Measurements from ENCODE around the gene ZNF668.

ZNF668 gene

DNA sequence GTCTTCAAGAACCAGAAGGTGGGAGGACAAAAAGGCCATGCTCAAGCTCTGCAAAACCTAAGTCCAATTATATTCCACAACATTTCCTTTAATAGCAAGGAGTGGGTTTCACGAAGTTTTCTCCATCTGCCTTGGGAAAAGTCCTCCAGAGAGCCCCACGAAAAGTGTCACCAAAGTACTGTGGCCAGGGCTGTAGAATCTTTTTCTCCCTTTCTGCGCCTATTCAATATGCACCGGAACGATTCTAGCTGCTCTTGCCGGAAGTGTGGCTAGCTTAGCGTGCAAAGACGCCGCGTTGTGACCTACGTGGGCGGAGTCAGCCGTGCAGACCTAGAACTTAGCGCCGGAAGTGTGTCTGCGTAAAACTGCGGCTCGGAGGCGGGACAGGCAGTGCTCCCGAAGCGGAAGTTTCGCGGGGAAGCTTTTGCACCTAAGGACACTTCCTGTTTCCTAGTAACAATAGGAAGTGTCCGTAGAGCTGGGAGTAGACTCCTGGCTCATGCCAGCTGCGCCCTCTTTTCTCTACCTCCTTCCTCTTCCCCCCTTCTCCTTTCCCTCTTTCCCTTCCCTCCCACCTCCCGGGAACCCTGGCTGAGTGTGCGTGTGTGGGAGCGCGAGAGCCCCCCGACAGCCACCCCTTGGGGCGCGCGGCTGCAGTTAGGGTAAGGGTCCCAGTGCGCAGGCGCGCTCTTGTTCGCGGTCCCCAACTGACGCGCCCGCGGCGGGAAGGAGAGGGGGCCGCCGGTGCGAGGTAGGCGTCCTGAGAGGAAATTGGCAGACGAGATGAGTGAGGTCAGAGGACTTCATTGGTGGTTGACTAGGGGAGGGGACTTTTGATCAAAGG, at the start of gene ZNF668, which contains the start of gene ZNF646:
Gene ZNF668, minus strand, starts transcription at position 271 of the 844 bp plus-strand sequence. CDS start 9,781 bp downstream, outside the sequence.
Gene ZNF646, plus strand, starts transcription at position 453 of the 844 bp plus-strand sequence. CDS start 1,903 bp downstream, outside the sequence.
- no peaks in the 10 kb centered on the region for H3K27me3 Mint-ChIP-seq
- peaks cover 47% of the 10 kb centered on the region for H3K4me1 Mint-ChIP-seq (ENCODE audit: low read depth)
- peak within 1 kb of the TSS; percentile 96 for H3K27ac Mint-ChIP-seq
- H3K36me3 Mint-ChIP-seq (ENCODE audit: low read depth) = peaks cover 66% of the 10 kb centered on the region
- DNase-seq = peak; percentile 94
- peak within 1 kb of the TSS; percentile 88 for H3K4me3 Mint-ChIP-seq
- no peaks in the 10 kb centered on the region for H3K9me3 Mint-ChIP-seq

DNA sequence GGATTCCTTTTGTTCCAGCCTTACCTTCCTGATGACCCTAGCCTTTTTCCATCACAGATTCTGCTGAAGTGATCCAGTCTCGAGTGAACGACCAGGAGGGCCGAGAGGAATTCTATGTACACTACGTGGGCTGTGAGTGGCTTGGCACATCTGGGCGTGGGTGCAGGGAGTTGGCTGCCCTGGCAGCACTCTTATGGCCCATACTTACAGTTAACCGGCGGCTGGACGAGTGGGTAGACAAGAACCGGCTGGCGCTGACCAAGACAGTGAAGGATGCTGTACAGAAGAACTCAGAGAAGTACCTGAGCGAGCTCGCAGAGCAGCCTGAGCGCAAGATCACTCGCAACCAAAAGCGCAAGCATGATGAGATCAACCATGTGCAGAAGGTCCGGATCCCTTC, 46.1 kb upstream of the ZNF668 start:
- DNase-seq = no peak
- H3K4me3 Mint-ChIP-seq = no peak overlapping the region
- peaks cover 68% of the 10 kb centered on the region for H3K36me3 Mint-ChIP-seq (ENCODE audit: low read depth)
- peak overlapping the region; percentile 59 for H3K27ac Mint-ChIP-seq
- H3K4me1 Mint-ChIP-seq (ENCODE audit: low read depth) = peaks cover 21% of the 10 kb centered on the region
- no peaks in the 10 kb centered on the region for H3K9me3 Mint-ChIP-seq
- no peaks in the 10 kb centered on the region for H3K27me3 Mint-ChIP-seq

DNA sequence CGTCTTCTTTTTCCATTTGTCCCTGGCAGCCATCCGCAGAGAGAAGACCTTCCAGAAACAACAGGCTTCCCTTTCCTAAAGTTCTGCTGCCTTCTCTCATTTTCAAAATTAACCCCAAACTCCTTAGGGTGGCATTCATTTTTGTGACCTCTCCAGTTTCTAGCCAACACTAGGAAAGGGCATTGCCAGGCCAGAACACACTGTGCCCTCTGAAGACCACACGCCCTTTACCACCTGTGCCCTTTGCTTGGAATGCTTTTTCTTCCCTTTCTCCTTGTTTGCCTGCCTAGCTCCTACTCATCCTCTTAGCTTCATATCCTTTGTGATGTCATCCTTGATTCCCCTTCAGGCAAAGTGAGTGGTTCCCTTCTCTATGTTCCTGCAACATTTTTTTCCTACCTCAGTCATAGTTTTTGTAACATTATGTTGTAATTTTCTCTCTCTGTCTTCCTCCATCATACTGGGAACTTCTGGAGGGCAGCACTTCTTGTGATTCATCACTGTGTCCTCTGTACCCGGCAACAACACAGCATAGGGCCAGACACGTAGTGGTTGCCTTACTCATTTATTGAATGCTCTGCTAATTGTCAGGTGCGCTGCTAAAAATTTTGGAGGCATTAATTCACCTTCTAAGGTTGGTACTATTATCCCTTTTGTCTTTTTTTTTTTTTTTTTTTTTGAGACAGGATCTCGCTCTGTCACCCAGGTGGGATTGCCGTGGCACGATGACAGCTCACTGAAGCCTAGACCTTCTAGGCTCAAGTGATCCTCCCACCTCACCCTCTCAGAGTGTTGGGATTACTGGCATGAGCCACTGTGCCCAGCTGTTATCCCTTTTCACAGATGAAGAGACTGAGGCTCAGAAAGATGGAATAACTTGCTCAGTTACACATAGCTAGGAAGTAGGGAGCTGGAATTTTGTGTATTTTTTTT, 44.4 kb upstream of the ZNF668 start:
- Mint-ChIP-seq H3K36me3 (ENCODE audit: low read depth) (peaks cover 54% of the 10 kb centered on the region), H3K27me3 (no peaks in the 10 kb centered on the region), H3K4me3 (peak overlapping the region; percentile 90), H3K9me3 (no peaks in the 10 kb centered on the region), H3K4me1 (ENCODE audit: low read depth) (peaks cover 26% of the 10 kb centered on the region), H3K27ac (peak overlapping the region; percentile 87)
- DNase-seq = no peak

DNA sequence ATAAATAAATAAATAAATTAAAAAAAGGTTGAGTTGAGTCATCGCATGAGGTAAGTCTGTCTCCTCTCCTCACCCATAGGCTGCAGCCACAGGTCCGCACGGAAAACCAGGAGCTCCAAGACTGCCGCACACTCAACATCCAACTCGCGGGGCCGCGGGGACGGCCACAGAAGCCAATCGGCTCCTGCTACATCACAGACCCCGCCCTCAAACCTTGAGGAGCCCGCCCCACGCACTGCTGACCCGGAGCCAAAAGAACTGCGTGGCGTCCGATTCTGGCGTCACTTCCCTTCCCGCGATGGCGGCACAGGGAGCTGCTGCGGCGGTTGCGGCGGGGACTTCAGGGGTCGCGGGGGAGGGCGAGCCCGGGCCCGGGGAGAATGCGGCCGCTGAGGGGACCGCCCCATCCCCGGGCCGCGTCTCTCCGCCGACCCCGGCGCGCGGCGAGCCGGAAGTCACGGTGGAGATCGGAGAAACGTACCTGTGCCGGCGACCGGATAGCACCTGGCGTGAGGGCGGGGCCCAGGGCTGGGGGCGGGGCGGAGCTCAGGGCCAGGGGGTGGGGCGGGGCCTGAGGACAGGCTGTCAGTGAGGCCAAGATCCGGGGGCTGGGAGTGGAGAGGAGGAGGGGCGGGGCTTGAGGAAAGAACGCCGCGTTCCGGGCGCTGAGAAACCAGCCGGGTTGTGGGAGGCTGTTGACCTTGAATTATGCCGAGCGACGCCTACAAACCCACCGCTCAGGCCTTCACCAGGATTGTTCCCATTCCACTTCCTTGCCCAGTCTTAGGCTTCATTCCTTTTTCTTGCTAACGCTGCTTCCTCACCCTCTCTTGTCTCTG, 43.6 kb upstream of the ZNF668 start, which contains the start of gene KAT8:
Gene KAT8, plus strand, starts transcription at position 281 of the 839 bp plus-strand sequence. Its CDS starts 18 bp downstream, at position 299.
- H3K36me3 Mint-ChIP-seq (ENCODE audit: low read depth) = peaks cover 54% of the 10 kb centered on the region
- H3K27me3 Mint-ChIP-seq = no peaks in the 10 kb centered on the region
- H3K27ac Mint-ChIP-seq = peak within 1 kb of the TSS; percentile 87
- H3K4me3 Mint-ChIP-seq = peak within 1 kb of the TSS; percentile 90
- H3K9me3 Mint-ChIP-seq = no peaks in the 10 kb centered on the region
- peaks cover 26% of the 10 kb centered on the region for H3K4me1 Mint-ChIP-seq (ENCODE audit: low read depth)
- peak; percentile 97 for DNase-seq

DNA sequence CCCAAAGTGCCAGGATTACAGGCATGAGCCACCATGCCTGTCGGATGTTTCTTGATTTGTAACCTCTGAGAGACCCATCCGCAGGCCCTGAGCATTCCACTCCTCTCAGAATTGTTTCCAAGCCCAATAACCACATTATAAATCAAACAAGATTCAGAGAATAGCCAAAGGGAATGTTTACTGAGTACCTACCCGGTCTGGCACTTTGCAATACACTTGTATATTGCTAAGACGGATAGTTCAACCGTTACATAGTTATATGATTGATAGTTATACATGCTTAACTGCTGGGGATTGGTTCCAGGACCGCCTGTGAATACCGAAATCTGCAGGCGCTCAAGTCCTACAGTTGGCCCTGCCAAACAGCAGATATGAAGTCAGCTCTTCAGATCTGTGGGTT, 40.4 kb upstream of the ZNF668 start:
- no peak for DNase-seq
- no peaks in the 10 kb centered on the region for H3K27me3 Mint-ChIP-seq
- H3K36me3 Mint-ChIP-seq (ENCODE audit: low read depth) = peaks cover 57% of the 10 kb centered on the region
- peaks cover 37% of the 10 kb centered on the region for H3K4me1 Mint-ChIP-seq (ENCODE audit: low read depth)
- H3K4me3 Mint-ChIP-seq = no peak overlapping the region
- no peaks in the 10 kb centered on the region for H3K9me3 Mint-ChIP-seq
- peak overlapping the region; percentile 31 for H3K27ac Mint-ChIP-seq

DNA sequence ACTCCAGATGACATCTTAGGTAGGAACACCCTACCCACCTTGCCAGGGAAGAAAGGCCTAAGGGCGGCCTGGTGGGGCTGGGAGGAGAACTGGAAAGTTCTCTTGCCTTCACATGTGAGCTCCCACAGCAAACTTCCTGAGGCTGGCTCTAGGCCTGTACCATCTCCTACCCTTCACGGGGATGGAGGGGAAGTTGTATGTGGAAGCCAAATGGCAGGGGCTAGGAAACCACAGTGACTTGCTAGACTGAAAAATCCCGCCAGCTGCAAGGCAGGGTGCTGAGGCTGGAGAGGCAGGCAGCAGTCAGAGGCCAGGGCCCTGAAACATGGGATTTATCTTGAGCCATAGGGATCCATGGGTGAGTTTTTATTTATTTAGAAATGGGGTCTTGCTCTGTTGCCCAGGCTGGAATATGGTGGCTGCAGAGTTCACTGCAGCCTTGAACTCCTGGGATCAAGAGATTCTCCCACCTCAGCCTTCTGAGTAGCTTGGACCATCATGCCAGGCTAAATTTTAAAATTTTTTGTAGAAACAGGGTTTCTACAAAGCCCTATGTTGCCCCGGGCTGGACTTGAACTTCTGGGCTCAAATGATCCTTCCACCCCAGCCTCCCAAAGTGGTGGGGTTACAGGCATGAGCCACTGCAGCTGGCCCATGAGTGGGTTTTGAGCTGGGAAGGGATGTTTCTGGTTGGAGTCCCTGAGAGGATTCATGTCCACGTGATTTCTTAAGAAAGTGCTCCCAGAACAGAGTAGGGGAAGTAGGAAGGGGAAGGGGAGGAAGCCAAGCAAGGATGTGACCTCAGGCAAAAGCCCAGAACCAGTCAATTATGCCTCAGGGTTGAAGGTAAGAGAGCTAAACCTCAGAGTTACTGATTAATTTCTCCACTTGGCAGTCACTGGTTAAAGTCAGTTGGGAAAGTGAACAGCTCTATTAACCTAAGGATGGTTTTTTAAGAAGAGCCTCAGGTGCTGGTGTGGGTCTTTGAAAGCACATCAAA, 39.4 kb upstream of the ZNF668 start:
- peaks cover 47% of the 10 kb centered on the region for H3K36me3 Mint-ChIP-seq (ENCODE audit: low read depth)
- peak overlapping the region; percentile 76 for H3K27ac Mint-ChIP-seq
- peaks cover 33% of the 10 kb centered on the region for H3K4me1 Mint-ChIP-seq (ENCODE audit: low read depth)
- no peak for DNase-seq
- H3K27me3 Mint-ChIP-seq = no peaks in the 10 kb centered on the region
- no peaks in the 10 kb centered on the region for H3K9me3 Mint-ChIP-seq
- no peak overlapping the region for H3K4me3 Mint-ChIP-seq

DNA sequence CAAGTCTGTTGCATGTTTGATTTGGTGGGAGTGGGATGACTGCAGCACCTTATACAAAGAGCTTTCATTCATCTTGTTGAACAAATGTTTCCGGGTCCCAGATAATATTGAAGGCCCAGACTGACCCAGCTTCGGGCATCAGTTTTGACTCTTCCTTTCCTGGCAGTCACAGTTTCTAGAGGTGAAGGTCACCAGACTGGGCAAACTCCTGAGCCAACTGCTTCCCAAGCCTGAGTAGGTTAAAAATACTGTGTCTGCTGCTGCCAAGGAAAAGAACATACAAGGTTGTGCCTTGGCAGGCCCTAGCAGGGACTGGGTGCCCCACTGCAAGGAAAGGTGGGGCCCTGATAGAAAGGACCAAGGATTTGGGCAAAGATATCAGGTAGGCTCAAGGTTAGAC, 38.7 kb upstream of the ZNF668 start:
- Mint-ChIP-seq H3K4me3 (no peak overlapping the region), H3K27ac (peak overlapping the region; percentile 76), H3K9me3 (no peaks in the 10 kb centered on the region), H3K4me1 (ENCODE audit: low read depth) (peaks cover 31% of the 10 kb centered on the region), H3K36me3 (ENCODE audit: low read depth) (peaks cover 41% of the 10 kb centered on the region), H3K27me3 (no peaks in the 10 kb centered on the region)
- DNase-seq = no peak

DNA sequence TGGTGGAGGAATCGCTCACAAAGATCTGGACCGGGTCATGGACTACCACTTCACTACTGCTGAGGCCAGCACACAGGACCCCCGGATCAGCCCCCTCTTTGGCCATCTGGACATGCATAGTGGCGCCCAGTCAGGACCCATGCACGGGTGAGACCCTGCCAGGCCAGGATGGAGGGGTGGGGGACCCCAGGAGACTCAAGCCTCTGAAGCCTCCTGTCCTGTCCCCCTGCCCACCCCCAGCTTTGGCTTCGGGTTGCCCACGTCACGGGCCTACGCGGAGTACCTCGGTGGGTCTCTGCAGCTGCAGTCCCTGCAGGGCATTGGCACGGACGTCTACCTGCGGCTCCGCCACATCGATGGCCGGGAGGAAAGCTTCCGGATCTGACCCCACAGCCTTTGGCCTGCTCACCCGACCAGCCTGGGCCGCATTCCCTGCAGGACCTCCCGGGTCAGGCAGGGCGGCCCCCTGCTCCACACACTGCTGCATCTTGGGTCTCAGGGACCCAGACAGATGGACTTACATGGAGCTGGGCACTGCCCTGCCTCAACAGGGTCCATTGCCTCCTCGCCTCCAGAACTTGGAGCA, 37.9 kb upstream of the ZNF668 start:
- Mint-ChIP-seq H3K9me3 (no peaks in the 10 kb centered on the region), H3K36me3 (ENCODE audit: low read depth) (peaks cover 41% of the 10 kb centered on the region), H3K27me3 (no peaks in the 10 kb centered on the region), H3K27ac (peak overlapping the region; percentile 66), H3K4me3 (no peak overlapping the region), H3K4me1 (ENCODE audit: low read depth) (peaks cover 38% of the 10 kb centered on the region)
- DNase-seq = no peak

DNA sequence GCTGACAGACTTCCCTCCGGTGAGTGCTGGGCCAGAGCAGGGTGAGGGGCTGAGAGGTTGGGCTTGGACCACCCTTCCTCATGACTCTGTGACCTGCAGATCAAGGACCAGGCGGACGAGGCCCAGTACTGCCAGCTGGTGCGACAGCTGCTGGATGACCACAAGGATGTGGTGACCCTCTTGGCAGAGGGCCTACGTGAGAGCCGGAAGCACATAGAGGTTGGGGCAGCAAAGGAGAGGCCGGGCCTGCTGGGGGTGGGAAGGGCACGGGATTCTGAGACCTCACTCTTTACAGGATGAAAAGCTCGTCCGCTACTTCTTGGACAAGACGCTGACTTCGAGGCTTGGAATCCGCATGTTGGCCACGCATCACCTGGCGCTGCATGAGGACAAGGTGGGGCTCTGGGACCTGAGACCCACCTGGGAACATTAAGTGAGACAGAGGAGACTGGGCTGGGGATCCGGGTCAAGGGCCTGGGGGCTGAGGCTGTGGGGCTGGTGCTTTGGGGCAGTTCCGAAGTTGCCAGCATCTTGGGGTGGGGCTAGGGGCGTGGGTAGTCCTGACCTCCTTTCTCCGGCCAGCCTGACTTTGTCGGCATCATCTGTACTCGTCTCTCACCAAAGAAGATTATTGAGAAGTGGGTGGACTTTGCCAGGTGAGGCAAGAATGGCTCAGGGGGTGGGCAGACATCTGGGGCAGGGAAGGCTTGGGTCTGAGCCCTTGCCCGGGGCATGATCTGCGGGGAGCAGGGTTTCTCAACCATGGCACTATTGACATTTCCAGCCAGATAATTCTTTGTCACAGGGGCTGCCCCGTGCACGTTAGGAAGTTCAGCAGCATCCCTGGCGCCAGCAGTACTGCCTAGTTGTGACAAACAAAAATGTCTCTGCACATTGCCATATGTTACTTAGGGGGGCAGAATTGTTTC, 36.3 kb upstream of the ZNF668 start:
- no peaks in the 10 kb centered on the region for H3K9me3 Mint-ChIP-seq
- H3K4me1 Mint-ChIP-seq (ENCODE audit: low read depth) = peaks cover 38% of the 10 kb centered on the region
- H3K27ac Mint-ChIP-seq = peak overlapping the region; percentile 63
- no peaks in the 10 kb centered on the region for H3K27me3 Mint-ChIP-seq
- H3K4me3 Mint-ChIP-seq = peak overlapping the region; percentile 76
- peaks cover 39% of the 10 kb centered on the region for H3K36me3 Mint-ChIP-seq (ENCODE audit: low read depth)
- no peak for DNase-seq

DNA sequence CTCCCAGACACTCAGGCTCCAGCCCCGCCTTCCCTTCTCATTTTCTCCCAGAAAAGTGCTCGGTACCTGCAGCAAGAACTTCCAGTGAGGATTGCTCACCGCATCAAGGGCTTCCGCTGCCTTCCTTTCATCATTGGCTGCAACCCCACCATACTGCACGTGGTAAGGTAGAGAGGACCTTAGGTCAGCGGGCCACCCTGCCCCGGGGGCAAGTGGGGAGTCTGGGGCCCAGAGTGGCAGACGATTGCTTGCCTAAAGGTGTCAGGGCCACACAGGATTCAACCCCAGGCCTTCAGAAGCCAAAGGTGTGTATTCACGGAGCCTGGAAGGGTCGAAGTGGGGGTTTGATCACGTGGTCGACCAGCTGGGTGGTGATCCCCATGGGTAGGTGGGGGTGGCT, 35.6 kb upstream of the ZNF668 start:
- H3K4me1 Mint-ChIP-seq (ENCODE audit: low read depth) = peaks cover 38% of the 10 kb centered on the region
- no peaks in the 10 kb centered on the region for H3K27me3 Mint-ChIP-seq
- no peaks in the 10 kb centered on the region for H3K9me3 Mint-ChIP-seq
- H3K4me3 Mint-ChIP-seq = peak overlapping the region; percentile 76
- no peak for DNase-seq
- H3K27ac Mint-ChIP-seq = peak overlapping the region; percentile 84
- H3K36me3 Mint-ChIP-seq (ENCODE audit: low read depth) = peaks cover 39% of the 10 kb centered on the region

DNA sequence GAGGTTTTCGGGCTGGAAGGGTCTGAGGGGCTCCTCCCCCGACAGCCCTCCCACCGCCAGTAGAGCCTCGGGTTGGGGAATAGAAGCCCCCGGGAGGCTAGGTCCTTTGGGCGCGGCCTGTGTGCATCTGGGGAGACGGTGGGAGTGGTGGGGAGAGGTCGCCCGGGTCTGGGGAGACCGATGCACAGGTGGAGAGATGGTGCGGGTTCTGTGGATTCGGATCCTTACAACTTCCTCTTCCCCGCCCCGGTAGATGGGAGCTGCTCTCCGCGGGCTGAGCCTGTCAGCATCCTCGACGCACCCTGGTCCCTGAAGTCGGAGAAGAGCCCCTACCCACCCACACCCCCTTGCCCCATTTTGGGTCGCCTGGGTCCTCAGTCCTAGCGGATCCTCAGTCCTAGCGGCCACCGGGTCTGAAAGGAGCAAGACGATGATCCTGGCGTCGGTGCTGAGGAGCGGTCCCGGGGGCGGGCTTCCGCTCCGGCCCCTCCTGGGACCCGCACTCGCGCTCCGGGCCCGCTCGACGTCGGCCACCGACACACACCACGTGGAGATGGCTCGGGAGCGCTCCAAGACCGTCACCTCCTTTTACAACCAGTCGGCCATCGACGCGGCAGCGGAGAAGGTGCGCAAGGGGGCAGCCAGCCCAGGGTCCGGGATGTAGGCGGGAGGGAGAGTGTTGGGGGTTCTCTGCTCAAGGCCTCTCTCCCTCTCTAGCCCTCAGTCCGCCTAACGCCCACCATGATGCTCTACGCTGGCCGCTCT, 34.9 kb upstream of the ZNF668 start:
- Mint-ChIP-seq H3K27me3 (no peaks in the 10 kb centered on the region), H3K4me1 (ENCODE audit: low read depth) (peaks cover 38% of the 10 kb centered on the region), H3K36me3 (ENCODE audit: low read depth) (peaks cover 39% of the 10 kb centered on the region), H3K4me3 (peak overlapping the region; percentile 76), H3K27ac (peak overlapping the region; percentile 84), H3K9me3 (no peaks in the 10 kb centered on the region)
- DNase-seq = no peak
